ENCODE data around the gene WDR47.
"Not testable (repeated sequence)": the region's sequence is repeated elsewhere in the genome, so short reads cannot be mapped to it uniquely, and the experiment has no call there.

WDR47 gene

DNA sequence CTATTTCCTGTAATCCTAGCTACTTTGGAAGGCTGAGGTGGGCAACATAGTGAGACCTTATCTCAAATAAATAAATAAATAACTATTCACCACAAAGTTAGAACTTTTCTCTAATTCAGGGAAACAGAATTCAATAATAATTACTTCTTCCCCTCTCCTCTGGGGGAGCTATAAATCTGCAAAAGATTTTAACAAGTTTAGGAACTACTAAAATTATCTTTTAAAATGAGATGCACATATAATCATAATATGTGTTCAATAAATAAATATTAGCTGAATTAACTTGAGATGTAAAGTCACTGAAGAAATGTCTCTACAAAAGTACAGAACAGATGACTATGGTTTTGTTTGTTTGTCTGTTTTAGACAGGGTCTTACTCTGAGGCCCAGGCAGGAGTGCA is 14.1 kb downstream of the WDR47 start:
- H3K36me3 ChIP-seq (ENCODE audit: control insufficient read depth, insufficient read depth, low read length) = no peaks in the 10 kb centered on the region
- no peaks in the 10 kb centered on the region for H3K4me1 ChIP-seq (ENCODE audit: control insufficient read depth, insufficient read depth, low read length)
- H3K27me3 ChIP-seq (ENCODE audit: control insufficient read depth, insufficient read depth, low read length, poor library complexity, severe bottlenecking) = no peaks in the 10 kb centered on the region

GRCh38 chr1:109025694-109026093 is 16.2 kb downstream of the WDR47 start:
- Histone ChIP-seq H3K9me3 (ENCODE audit: control insufficient read depth, low read length) (no peaks in the 10 kb centered on the region), H3K4me3 (ENCODE audit: insufficient read depth, low read depth, low read length) (no peak overlapping the region), H3K27ac (ENCODE audit: insufficient read depth, low read depth, low read length, poor library complexity, severe bottlenecking) (no peak overlapping the region), H3K27me3 (ENCODE audit: control insufficient read depth, insufficient read depth, low read length, poor library complexity, severe bottlenecking) (no peaks in the 10 kb centered on the region), H3K4me1 (ENCODE audit: control insufficient read depth, insufficient read depth, low read length) (no peaks in the 10 kb centered on the region), H3K36me3 (ENCODE audit: control insufficient read depth, insufficient read depth, low read length) (no peaks in the 10 kb centered on the region)
- WGBS, 2 experiments = 96 to 97% methylated on average over 6 of the region's 6 CpGs

More for the DNA sequence above, 14.1 kb downstream of the WDR47 start:
- Histone ChIP-seq H3K4me3 (ENCODE audit: insufficient read depth, low read depth, low read length) (no peak overlapping the region), H3K27ac (ENCODE audit: insufficient read depth, low read depth, low read length, poor library complexity, severe bottlenecking) (no peak overlapping the region), H3K9me3 (ENCODE audit: control insufficient read depth, low read length) (no peaks in the 10 kb centered on the region)

DNA sequence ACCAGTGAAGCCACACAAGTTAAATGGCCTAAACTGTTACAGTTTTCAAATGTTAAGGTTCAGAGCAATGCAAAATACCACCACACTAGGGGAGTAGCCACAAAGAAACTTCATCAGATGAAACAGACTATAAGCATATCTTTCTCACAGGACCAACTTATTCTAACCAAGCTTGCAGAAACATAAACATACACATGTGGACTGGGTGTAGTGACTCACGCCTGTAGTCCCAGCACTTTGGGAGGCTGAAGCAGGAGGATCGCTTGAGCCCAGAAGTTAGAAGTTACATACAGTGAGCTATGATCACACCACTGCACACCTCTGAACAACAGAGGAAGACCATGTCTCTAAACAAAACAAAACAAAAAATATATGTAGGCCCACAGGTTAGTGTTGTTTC is 17.3 kb downstream of the WDR47 start:
- no peak overlapping the region for H3K27ac ChIP-seq (ENCODE audit: insufficient read depth, low read depth, low read length, poor library complexity, severe bottlenecking)
- WGBS, 2 experiments = 90 to 94% methylated on average over 2 of the region's 2 CpGs
- H3K27me3 ChIP-seq (ENCODE audit: control insufficient read depth, insufficient read depth, low read length, poor library complexity, severe bottlenecking) = no peaks in the 10 kb centered on the region

GRCh38 chr1:109020693-109021257 is 21.1 kb downstream of the WDR47 start:
- H3K9me3 ChIP-seq (ENCODE audit: control insufficient read depth, low read length) = no peaks in the 10 kb centered on the region
- no peaks in the 10 kb centered on the region for H3K36me3 ChIP-seq (ENCODE audit: control insufficient read depth, insufficient read depth, low read length)
- H3K4me3 ChIP-seq (ENCODE audit: insufficient read depth, low read depth, low read length) = no peak overlapping the region
- WGBS, 2 experiments = 91 to 92% methylated on average over 3 of the region's 3 CpGs
- H3K27ac ChIP-seq (ENCODE audit: insufficient read depth, low read depth, low read length, poor library complexity, severe bottlenecking) = no peak overlapping the region
- H3K4me1 ChIP-seq (ENCODE audit: control insufficient read depth, insufficient read depth, low read length) = no peaks in the 10 kb centered on the region
- H3K27me3 ChIP-seq (ENCODE audit: control insufficient read depth, insufficient read depth, low read length, poor library complexity, severe bottlenecking) = no peaks in the 10 kb centered on the region

More for the DNA sequence above, 17.3 kb downstream of the WDR47 start:
- Histone ChIP-seq H3K4me3 (ENCODE audit: insufficient read depth, low read depth, low read length) (no peak overlapping the region), H3K36me3 (ENCODE audit: control insufficient read depth, insufficient read depth, low read length) (no peaks in the 10 kb centered on the region), H3K4me1 (ENCODE audit: control insufficient read depth, insufficient read depth, low read length) (no peaks in the 10 kb centered on the region), H3K9me3 (ENCODE audit: control insufficient read depth, low read length) (no peaks in the 10 kb centered on the region)

DNA sequence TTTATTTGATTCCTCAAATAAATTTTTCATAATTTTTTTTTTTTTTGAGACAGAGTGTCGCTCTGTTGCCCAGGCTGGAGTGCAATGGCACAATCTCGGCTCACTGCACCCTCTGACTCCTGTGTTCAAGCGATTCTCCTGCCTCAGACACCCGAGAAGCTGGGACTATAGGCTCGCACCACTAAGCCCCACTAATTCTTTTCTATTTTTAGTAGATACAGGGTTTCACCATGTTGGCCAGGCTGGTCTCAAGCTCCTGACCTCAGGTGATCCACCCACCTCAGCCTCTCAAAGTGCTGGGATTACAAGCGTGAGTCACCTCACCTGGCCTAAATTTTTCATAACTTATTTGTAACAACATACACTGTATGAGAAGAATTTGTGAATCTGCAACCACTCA is 24.2 kb downstream of the WDR47 start:
- not testable (repeated sequence) for H3K9me3 ChIP-seq (ENCODE audit: control insufficient read depth, low read length); H3K4me1 ChIP-seq (ENCODE audit: control insufficient read depth, insufficient read depth, low read length); H3K36me3 ChIP-seq (ENCODE audit: control insufficient read depth, insufficient read depth, low read length); H3K4me3 ChIP-seq (ENCODE audit: insufficient read depth, low read depth, low read length); H3K27me3 ChIP-seq (ENCODE audit: control insufficient read depth, insufficient read depth, low read length, poor library complexity, severe bottlenecking); H3K27ac ChIP-seq (ENCODE audit: insufficient read depth, low read depth, low read length, poor library complexity, severe bottlenecking)
- 89 to 92% methylated on average over 6 of the region's 6 CpGs for whole genome bisulfite sequencing, 2 experiments

DNA sequence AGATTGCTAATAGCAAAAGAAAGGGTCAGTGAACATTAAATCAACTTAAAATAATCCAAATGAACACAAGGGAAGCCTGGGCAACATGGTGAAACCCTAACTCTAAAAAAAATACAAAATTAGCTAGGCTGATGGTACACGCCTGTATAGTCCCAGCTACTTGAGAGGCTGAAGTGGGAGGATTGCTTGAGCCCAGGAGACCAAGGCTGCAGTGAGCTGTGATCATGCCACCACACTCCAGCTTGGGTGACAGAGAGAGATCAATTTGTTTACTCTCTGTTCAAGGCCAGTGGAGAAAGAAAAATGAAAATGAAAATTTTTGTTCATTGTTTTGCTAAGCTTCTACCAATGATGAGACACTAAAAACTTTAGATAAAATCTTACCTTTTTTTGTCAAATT is 24.8 kb downstream of the WDR47 start:
- Histone ChIP-seq H3K36me3 (ENCODE audit: control insufficient read depth, insufficient read depth, low read length) (no peaks in the 10 kb centered on the region), H3K4me1 (ENCODE audit: control insufficient read depth, insufficient read depth, low read length) (no peaks in the 10 kb centered on the region), H3K4me3 (ENCODE audit: insufficient read depth, low read depth, low read length) (no peak overlapping the region), H3K9me3 (ENCODE audit: control insufficient read depth, low read length) (no peaks in the 10 kb centered on the region), H3K27me3 (ENCODE audit: control insufficient read depth, insufficient read depth, low read length, poor library complexity, severe bottlenecking) (no peaks in the 10 kb centered on the region), H3K27ac (ENCODE audit: insufficient read depth, low read depth, low read length, poor library complexity, severe bottlenecking) (no peak overlapping the region)
- WGBS, 2 experiments = 91 to 95% methylated on average over 1 of the region's 1 CpG

DNA sequence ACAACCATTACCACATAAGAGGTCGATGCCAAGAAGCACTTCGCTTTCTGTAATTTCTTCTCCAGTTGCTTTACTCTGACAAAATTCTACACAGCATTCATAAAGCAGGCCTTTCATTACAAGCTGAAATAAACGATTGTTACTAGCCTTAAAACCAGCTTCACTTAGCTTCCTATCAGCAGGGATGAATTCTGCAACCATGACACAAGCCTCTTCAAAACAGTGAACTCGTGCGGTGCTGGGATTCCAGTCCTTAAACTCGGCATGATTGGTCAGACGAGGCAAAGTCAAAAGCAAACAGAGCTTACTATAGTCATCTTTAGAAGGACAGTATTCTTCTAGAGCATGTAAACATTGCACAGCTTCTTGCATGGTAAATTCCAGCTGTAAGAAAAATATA is 30.6 kb downstream of the WDR47 start:
- H3K27ac ChIP-seq (ENCODE audit: insufficient read depth, low read depth, low read length, poor library complexity, severe bottlenecking) = no peak overlapping the region
- H3K36me3 ChIP-seq (ENCODE audit: control insufficient read depth, insufficient read depth, low read length) = no peaks in the 10 kb centered on the region
- H3K4me1 ChIP-seq (ENCODE audit: control insufficient read depth, insufficient read depth, low read length) = no peaks in the 10 kb centered on the region
- 93 to 98% methylated on average over 7 of the region's 7 CpGs for WGBS, 2 experiments
- no peaks in the 10 kb centered on the region for H3K27me3 ChIP-seq (ENCODE audit: control insufficient read depth, insufficient read depth, low read length, poor library complexity, severe bottlenecking)
- no peaks in the 10 kb centered on the region for H3K9me3 ChIP-seq (ENCODE audit: control insufficient read depth, low read length)
- no peak overlapping the region for H3K4me3 ChIP-seq (ENCODE audit: insufficient read depth, low read depth, low read length)

DNA sequence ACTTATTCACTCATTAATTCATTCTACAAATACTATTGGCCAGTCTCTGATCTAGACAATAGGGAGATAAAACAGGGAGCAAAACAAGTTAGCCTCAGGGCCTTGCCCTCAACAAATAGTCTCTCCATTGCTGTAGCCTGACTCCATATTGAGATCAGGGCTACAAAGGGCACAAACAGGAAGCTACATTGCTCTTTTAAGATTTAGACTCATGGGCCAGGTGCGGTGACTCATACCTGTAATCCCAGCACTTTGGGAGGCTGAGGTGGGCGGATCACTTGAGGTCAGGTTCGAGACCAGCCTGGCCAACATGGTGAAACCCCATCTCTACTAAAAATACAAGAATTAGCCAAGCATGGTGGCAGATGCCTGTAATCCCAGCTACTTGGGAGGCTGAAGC is 45.3 kb downstream of the WDR47 start:
- H3K27me3 ChIP-seq (ENCODE audit: control insufficient read depth, insufficient read depth, low read length, poor library complexity, severe bottlenecking); H3K4me1 ChIP-seq (ENCODE audit: control insufficient read depth, insufficient read depth, low read length); H3K36me3 ChIP-seq (ENCODE audit: control insufficient read depth, insufficient read depth, low read length); H3K9me3 ChIP-seq (ENCODE audit: control insufficient read depth, low read length); H3K4me3 ChIP-seq (ENCODE audit: insufficient read depth, low read depth, low read length); H3K27ac ChIP-seq (ENCODE audit: insufficient read depth, low read depth, low read length, poor library complexity, severe bottlenecking): not testable (repeated sequence)
- 88 to 94% methylated on average over 3 of the region's 3 CpGs for WGBS, 2 experiments

DNA sequence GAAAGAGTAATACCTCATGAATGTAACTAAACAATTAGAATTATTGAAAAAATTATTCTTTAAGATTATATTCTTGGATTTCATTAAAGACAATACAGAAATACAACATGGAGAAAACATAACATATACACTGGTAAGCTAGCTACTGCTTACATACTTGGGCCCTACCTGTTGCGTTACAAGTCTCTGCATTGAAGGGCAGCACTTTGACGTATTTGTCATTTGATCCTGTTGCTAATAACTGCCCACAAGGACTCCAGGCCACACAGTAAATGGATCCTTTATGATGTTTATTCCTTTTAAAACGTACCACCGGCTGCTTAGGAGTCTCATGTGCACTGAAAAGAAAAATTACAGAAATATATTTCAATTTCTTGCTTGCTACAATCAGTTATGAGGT is 58.8 kb downstream of the WDR47 start:
- Histone ChIP-seq H3K27ac (ENCODE audit: insufficient read depth, low read depth, low read length, poor library complexity, severe bottlenecking) (no peak overlapping the region), H3K27me3 (ENCODE audit: control insufficient read depth, insufficient read depth, low read length, poor library complexity, severe bottlenecking) (no peaks in the 10 kb centered on the region), H3K9me3 (ENCODE audit: control insufficient read depth, low read length) (no peaks in the 10 kb centered on the region), H3K4me1 (ENCODE audit: control insufficient read depth, insufficient read depth, low read length) (no peaks in the 10 kb centered on the region), H3K4me3 (ENCODE audit: insufficient read depth, low read depth, low read length) (no peak overlapping the region), H3K36me3 (ENCODE audit: control insufficient read depth, insufficient read depth, low read length) (peaks cover 4% of the 10 kb centered on the region)
- 85 to 94% methylated on average over 2 to 4 of the region's 4 CpGs for WGBS, 2 experiments

DNA sequence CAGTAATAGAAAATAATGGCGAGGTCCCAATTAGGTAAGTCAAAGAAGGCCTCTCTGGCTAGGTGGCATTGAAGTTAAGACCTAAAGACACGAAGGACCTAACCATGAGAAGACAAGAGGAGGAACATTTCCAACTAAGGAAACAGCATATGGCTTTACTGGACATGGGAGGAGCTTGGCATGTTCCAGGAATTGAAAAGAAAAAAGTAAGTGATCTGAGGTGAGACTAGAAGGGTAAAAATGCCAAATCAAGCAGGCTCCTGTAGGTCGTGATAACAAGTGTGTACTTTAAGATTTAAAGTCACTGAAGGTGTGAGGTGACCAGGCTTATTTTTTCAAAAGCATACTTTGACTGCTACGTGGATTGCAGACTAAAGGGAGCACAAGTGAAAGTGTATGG is 65.2 kb downstream of the WDR47 start:
- no peaks in the 10 kb centered on the region for H3K4me1 ChIP-seq (ENCODE audit: control insufficient read depth, insufficient read depth, low read length)
- peaks cover 4% of the 10 kb centered on the region for H3K36me3 ChIP-seq (ENCODE audit: control insufficient read depth, insufficient read depth, low read length)
- WGBS, 2 experiments = 91 to 94% methylated on average over 4 of the region's 4 CpGs
- no peaks in the 10 kb centered on the region for H3K27me3 ChIP-seq (ENCODE audit: control insufficient read depth, insufficient read depth, low read length, poor library complexity, severe bottlenecking)
- no peaks in the 10 kb centered on the region for H3K9me3 ChIP-seq (ENCODE audit: control insufficient read depth, low read length)
- no peak overlapping the region for H3K27ac ChIP-seq (ENCODE audit: insufficient read depth, low read depth, low read length, poor library complexity, severe bottlenecking)
- H3K4me3 ChIP-seq (ENCODE audit: insufficient read depth, low read depth, low read length) = no peak overlapping the region

- Histone ChIP-seq H3K27ac (ENCODE audit: insufficient read depth, low read depth, low read length, poor library complexity, severe bottlenecking) (no peak overlapping the region), H3K4me1 (ENCODE audit: control insufficient read depth, insufficient read depth, low read length) (no peaks in the 10 kb centered on the region), H3K27me3 (ENCODE audit: control insufficient read depth, insufficient read depth, low read length, poor library complexity, severe bottlenecking) (no peaks in the 10 kb centered on the region), H3K4me3 (ENCODE audit: insufficient read depth, low read depth, low read length) (no peak overlapping the region), H3K36me3 (ENCODE audit: control insufficient read depth, insufficient read depth, low read length) (peaks cover 4% of the 10 kb centered on the region), H3K9me3 (ENCODE audit: control insufficient read depth, low read length) (no peaks in the 10 kb centered on the region)
- 90 to 92% methylated on average over 1 of the region's 1 CpG for WGBS, 2 experiments
Measured at GRCh38 chr1:108972951-108973350, 69.0 kb downstream of the WDR47 start.

Measured in ectodermal cell (in vitro differentiated cells).